Skin epidermis (tissue), 12 donors: Measurements from ENCODE around the gene HIGD1A.

Experiments used
- H3K27ac ChIP-seq, 21 experiments: fragments of 200-600 bp; sonication (generic) in 11 of 21; one replicate each; pipeline ENCODE4 v1.5.0; 2020; ENCODE audit warnings: mild to moderate bottlenecking in 3 of 21, inconsistent platforms in 2 of 21, moderate library complexity in 2 of 21
- H3K4me3 ChIP-seq, 7 experiments: fragments of 200-600 bp; sonication (generic) in 2 of 7; one replicate each; pipeline ENCODE4 v1.5.0; 2020; ENCODE audit warnings: inconsistent platforms in 2 of 7, mild to moderate bottlenecking in 2 of 7, moderate library complexity in 1 of 7

HIGD1A gene

DNA sequence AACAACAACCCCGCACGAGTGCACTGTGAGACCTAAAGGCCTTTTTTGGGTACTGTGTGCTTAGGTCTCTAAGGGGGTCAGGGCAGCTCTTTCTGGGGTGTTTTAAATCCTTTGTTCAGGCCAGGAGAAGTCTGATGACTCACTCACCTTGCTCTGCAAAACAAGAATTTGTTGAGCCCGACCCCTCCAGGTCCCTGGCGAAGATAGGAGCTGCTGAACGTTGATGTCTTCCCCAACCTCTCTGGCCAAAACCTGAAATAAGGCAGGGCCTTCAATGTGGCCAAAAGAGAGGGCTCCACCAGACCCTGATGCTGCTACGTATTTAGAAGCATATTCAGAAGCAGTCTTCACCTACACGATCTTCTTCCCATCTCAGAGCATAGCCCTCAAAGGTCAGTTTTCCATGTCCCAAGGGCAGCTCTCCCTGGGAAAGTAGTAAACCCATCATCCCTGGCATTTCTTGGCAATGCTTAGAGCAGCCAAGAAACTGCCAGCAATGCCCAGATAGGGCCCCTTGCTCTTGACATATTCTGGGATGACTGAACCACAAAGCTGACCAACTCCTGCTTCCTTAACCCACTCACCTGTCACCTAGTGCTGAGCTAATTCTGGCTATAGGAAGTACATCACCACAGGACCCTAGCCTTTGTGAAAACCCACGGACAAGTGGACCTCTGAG is 58.4 kb downstream of the HIGD1A start:
- Histone ChIP-seq H3K27ac (peak overlapping the region in 13 of 21 experiments; percentile 11 to 70 (median 49)), H3K4me3 (no peak overlapping the region)

DNA sequence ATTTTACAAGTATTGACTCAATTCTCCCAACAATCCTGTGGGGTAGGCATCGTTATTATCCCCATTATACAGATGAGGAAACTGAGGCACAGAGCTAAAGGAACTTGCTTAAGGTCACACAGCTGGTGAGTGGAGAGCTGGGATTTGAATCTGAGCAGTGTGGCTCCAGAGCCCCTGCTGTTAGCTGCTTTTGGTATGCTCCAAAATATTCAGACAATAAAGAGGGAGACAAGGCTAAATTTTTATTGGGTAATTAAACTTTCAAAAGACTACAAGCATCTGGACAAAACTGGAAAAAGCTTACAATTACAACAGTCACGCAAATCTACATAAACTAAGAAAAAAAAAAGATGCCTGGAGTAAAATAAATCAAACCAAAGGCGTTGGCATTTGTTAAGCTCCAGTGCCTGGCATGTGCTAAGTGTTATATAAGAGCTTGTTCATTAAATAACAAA is 59.0 kb downstream of the HIGD1A start:
- peak overlapping the region in 7 of 21 experiments; percentile 32 to 70 (median 55) for H3K27ac ChIP-seq

GRCh38 chr3:42743204-42743995 is 60.9 kb downstream of the HIGD1A start:
- H3K27ac ChIP-seq = peak overlapping the region in 1 of 21 experiments; percentile 19
- no peak overlapping the region for H3K4me3 ChIP-seq

More for the DNA sequence above, 59.0 kb downstream of the HIGD1A start:
- no peak overlapping the region for H3K4me3 ChIP-seq

GRCh38 chr3:42742688-42743087 is 61.6 kb downstream of the HIGD1A start:
- H3K4me3 ChIP-seq = no peak overlapping the region
- no peak overlapping the region for H3K27ac ChIP-seq

GRCh38 chr3:42742259-42742658 is 62.0 kb downstream of the HIGD1A start:
- no peak overlapping the region for H3K4me3 ChIP-seq
- H3K27ac ChIP-seq = no peak overlapping the region

DNA sequence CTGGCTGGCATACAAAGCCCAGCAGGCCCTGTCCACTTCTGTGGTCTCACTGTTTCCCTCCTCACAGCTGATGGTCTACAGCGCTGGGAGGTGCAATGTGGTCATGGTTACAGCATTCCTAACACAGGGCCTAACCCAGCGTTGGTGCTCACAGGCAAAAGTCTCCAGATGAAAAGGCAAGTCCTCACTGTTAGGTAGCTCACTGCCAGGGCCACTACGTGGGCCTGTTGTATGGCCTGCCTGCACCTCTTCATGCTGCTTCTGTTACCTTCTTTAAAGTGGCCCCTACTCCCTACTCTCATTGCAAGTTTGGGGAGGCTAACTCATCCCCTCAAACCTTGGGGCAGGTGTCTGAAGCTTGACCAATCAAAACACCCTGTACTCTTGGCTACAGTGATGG is 62.5 kb downstream of the HIGD1A start:
- Histone ChIP-seq H3K4me3 (no peak overlapping the region), H3K27ac (no peak overlapping the region)

- no peak overlapping the region for H3K4me3 ChIP-seq
- H3K27ac ChIP-seq = peak overlapping the region in 1 of 21 experiments; percentile 12
Observed at GRCh38 chr3:42739401-42740158, 64.7 kb downstream of the HIGD1A start.

DNA sequence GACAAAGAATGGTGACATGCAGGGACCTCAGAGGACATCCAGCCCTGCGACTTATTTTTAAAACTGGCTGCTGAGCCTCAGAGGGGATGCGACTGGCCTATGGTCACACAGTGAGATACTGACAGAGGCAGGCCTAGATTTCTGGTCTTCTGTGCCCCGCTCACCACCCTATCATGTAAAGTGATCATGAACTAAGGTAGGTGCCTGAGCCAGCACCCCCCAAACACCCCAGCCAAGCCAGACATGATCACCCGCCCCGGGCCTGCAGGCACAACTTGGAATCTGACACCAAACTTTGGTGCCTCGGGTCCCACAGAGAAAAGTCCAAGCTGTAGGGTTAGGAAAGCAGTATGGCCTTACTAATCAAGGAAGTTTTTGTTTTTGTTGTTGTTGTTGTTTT is 67.8 kb downstream of the HIGD1A start:
- Histone ChIP-seq H3K4me3 (no peak overlapping the region), H3K27ac (no peak overlapping the region)

GRCh38 chr3:42736081-42736480 is 68.2 kb downstream of the HIGD1A start:
- H3K27ac ChIP-seq = no peak overlapping the region
- H3K4me3 ChIP-seq = no peak overlapping the region

- H3K27ac ChIP-seq = no peak overlapping the region
- no peak overlapping the region for H3K4me3 ChIP-seq
Observed at GRCh38 chr3:42735615-42736014, 68.7 kb downstream of the HIGD1A start.

GRCh38 chr3:42735019-42735418 is 69.3 kb downstream of the HIGD1A start:
- Histone ChIP-seq H3K27ac (no peak overlapping the region), H3K4me3 (no peak overlapping the region)

DNA sequence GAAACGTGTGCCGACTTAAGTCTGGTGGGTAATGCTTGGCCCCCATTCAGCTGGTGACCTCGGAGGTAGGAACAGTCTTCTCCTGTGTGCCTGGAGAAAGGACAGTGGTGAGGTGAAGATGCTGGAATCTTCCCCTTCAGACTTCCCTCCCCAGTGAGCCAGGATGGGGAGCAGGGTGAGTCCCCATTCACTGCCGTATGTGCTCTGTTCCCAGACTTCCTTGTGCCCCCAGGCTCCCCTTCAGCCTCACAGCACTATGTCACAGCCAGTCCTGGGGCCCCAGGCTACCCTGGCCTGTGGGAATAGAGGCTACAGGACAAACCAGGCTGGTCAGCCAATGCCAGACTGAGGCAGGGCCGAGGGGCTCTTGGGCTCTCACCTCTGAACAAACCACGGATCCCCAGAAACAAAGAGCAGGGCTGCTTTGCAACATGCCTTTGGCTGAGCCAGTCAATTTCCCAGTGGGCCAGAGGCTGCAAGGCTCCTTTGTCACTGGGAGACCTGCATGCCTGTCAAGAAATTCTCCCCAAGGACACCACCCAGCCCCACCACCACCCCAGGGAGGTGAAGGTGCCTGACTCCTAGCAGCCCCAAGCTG is 69.9 kb downstream of the HIGD1A start:
- Histone ChIP-seq H3K4me3 (no peak overlapping the region), H3K27ac (peak overlapping the region in 1 of 21 experiments; percentile 60)

GRCh38 chr3:42733501-42734262 is 70.6 kb downstream of the HIGD1A start:
- peak overlapping the region in 1 of 21 experiments; percentile 60 for H3K27ac ChIP-seq
- H3K4me3 ChIP-seq = no peak overlapping the region
